ENCODE measurements around the gene OR1A2. TPM values are rescaled to one million over a fixed set of nuclear protein-coding genes. Genes with fewer than 3 reads are reported as not detected.

OR1A2 gene, protein sequence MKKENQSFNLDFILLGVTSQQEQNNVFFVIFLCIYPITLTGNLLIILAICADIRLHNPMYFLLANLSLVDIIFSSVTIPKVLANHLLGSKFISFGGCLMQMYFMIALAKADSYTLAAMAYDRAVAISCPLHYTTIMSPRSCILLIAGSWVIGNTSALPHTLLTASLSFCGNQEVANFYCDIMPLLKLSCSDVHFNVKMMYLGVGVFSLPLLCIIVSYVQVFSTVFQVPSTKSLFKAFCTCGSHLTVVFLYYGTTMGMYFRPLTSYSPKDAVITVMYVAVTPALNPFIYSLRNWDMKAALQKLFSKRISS
- total RNA-seq, result not detected
- not detected for polyA plus RNA-seq

DNA sequence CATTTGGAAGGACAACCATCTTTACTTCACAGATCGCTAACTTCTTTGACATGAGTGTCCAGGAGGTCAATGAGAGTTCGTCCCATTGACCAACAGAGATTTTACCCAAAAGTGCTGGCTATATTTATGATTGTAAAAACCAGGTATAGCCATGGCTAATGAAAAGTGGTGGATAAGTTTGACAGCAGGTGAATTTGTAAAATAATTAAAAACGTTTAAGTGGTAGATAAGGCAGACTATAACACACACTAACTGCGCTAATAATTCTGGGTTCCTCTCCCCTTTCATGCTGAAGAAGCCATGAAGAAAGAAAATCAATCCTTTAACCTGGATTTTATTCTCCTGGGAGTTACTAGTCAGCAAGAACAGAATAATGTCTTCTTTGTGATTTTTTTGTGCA lies at the start of gene OR1A2:
Gene OR1A2, plus strand, starts transcription at position 301 of the 400 bp plus-strand sequence. Its CDS starts 0 bp downstream, at position 301.
- Histone ChIP-seq H3K27me3 (ENCODE audit: control insufficient read depth in 4 of 4, insufficient read depth in 4 of 4, low read length in 3 of 4) (peaks cover 0 to 4% (median 2%) of the 10 kb centered on the region in 4 donors), H3K27ac (ENCODE audit: low read depth in 1 of 2, low read length in 2 of 2) (no peak within 1 kb of the TSS), H3K9ac (ENCODE audit: low read depth in 1 of 2, low read length in 2 of 2) (no peak within 1 kb of the TSS), H3K4me3 (ENCODE audit: low read depth in 1 of 3, low read length in 3 of 3) (no peak within 1 kb of the TSS), H3K36me3 (ENCODE audit: control insufficient read depth in 4 of 4, insufficient read depth in 3 of 4, low read depth in 1 of 4, low read length in 3 of 4) (no peaks in the 10 kb centered on the region), H3K4me1 (ENCODE audit: control insufficient read depth in 4 of 4, insufficient read depth in 4 of 4, low read length in 3 of 4) (no peaks in the 10 kb centered on the region), H3K9me3 (ENCODE audit: control insufficient read depth in 4 of 4, low read length in 3 of 4) (peaks cover 0 to 4% (median 0%) of the 10 kb centered on the region in 4 donors)
- TF ChIP-seq, protein P1, sequence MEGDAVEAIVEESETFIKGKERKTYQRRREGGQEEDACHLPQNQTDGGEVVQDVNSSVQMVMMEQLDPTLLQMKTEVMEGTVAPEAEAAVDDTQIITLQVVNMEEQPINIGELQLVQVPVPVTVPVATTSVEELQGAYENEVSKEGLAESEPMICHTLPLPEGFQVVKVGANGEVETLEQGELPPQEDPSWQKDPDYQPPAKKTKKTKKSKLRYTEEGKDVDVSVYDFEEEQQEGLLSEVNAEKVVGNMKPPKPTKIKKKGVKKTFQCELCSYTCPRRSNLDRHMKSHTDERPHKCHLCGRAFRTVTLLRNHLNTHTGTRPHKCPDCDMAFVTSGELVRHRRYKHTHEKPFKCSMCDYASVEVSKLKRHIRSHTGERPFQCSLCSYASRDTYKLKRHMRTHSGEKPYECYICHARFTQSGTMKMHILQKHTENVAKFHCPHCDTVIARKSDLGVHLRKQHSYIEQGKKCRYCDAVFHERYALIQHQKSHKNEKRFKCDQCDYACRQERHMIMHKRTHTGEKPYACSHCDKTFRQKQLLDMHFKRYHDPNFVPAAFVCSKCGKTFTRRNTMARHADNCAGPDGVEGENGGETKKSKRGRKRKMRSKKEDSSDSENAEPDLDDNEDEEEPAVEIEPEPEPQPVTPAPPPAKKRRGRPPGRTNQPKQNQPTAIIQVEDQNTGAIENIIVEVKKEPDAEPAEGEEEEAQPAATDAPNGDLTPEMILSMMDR (IDR thresholded peaks at IDR 0.05; ENCODE audit: low read depth, low read length, missing input control), result no peak
- no peak for TF ChIP-seq HNF4A (conservative IDR thresholded peaks at IDR 0.05)
- TF ChIP-seq JUND (IDR thresholded peaks at IDR 0.05), result no peak
- TF ChIP-seq TAF1 (conservative IDR thresholded peaks at IDR 0.05), result no peak
- TF ChIP-seq, protein P2, sequence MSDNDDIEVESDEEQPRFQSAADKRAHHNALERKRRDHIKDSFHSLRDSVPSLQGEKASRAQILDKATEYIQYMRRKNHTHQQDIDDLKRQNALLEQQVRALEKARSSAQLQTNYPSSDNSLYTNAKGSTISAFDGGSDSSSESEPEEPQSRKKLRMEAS (IDR thresholded peaks at IDR 0.05), result no peak
- TF ChIP-seq HNF4G (IDR thresholded peaks at IDR 0.05), result no peak
- no peak for TF ChIP-seq RAD21 (IDR thresholded peaks at IDR 0.05)
- no peak for TF ChIP-seq NR2F2 (IDR thresholded peaks at IDR 0.05)
- TF ChIP-seq, protein P3, sequence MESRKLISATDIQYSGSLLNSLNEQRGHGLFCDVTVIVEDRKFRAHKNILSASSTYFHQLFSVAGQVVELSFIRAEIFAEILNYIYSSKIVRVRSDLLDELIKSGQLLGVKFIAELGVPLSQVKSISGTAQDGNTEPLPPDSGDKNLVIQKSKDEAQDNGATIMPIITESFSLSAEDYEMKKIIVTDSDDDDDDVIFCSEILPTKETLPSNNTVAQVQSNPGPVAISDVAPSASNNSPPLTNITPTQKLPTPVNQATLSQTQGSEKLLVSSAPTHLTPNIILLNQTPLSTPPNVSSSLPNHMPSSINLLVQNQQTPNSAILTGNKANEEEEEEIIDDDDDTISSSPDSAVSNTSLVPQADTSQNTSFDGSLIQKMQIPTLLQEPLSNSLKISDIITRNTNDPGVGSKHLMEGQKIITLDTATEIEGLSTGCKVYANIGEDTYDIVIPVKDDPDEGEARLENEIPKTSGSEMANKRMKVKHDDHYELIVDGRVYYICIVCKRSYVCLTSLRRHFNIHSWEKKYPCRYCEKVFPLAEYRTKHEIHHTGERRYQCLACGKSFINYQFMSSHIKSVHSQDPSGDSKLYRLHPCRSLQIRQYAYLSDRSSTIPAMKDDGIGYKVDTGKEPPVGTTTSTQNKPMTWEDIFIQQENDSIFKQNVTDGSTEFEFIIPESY (IDR thresholded peaks at IDR 0.05), result no peak
- no peak for TF ChIP-seq EGR1 (IDR thresholded peaks at IDR 0.05; ENCODE audit: low read depth in 2 of 2)
- no peak for TF ChIP-seq FOXA2 (IDR thresholded peaks at IDR 0.05)
- TF ChIP-seq, protein P4, sequence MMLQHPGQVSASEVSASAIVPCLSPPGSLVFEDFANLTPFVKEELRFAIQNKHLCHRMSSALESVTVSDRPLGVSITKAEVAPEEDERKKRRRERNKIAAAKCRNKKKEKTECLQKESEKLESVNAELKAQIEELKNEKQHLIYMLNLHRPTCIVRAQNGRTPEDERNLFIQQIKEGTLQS (IDR thresholded peaks at IDR 0.05), result no peak
- no peak for TF ChIP-seq YY1 (IDR thresholded peaks at IDR 0.05)
- TF ChIP-seq FOXA1 (IDR thresholded peaks at IDR 0.05), result no peak
- no peak for TF ChIP-seq GABPA (IDR thresholded peaks at IDR 0.05 in 1 of 2, conservative IDR thresholded peaks at IDR 0.05 in 1 of 2)
- no peak for DNase-seq (ENCODE audit: low spot score)
- WGBS, result 64% methylated on average over 4 of the region's 4 CpGs

DNA sequence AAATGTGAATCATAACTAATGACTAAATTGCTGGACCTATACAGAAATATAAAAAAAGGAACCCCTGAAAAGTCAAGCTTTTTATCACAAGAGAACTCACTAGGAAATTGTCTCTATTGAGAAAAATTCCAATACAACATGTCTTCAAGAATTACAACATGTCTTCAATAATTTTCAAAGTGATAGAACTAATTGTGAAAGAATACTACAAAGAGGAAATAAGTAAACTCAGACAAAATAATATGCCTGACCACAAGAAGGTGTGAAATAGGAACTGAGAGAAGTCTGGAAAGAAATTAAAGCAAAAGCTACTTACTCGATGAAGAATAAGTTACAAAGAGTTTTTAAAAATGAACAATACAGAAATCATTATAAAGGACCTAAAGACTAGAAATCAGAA lies 40.1 kb upstream of the OR1A2 start:
- H3K27me3 ChIP-seq (ENCODE audit: control insufficient read depth in 4 of 4, insufficient read depth in 4 of 4, low read length in 3 of 4), result peaks cover 0 to 3% (median 0%) of the 10 kb centered on the region in 4 donors
- H3K4me1 ChIP-seq (ENCODE audit: control insufficient read depth in 4 of 4, insufficient read depth in 4 of 4, low read length in 3 of 4), result no peaks in the 10 kb centered on the region
- no peak for DNase-seq (ENCODE audit: low spot score)
- H3K9me3 ChIP-seq (ENCODE audit: control insufficient read depth in 4 of 4, low read length in 3 of 4), result no peaks in the 10 kb centered on the region
- H3K4me3 ChIP-seq (ENCODE audit: low read depth in 1 of 3, low read length in 3 of 3), result no peak overlapping the region
- 78% methylated on average over 1 of the region's 1 CpG for WGBS
- H3K27ac ChIP-seq (ENCODE audit: low read depth in 1 of 2, low read length in 2 of 2), result no peak overlapping the region
- H3K36me3 ChIP-seq (ENCODE audit: control insufficient read depth in 4 of 4, insufficient read depth in 3 of 4, low read depth in 1 of 4, low read length in 3 of 4), result no peaks in the 10 kb centered on the region
- H3K9ac ChIP-seq (ENCODE audit: low read depth in 1 of 2, low read length in 2 of 2), result no peak overlapping the region
- TF ChIP-seq NR2F2 (IDR thresholded peaks at IDR 0.05), result no peak
- TF ChIP-seq, protein P2 (IDR thresholded peaks at IDR 0.05), result no peak
- no peak for TF ChIP-seq FOXA2 (IDR thresholded peaks at IDR 0.05)
- TF ChIP-seq, protein P4 (IDR thresholded peaks at IDR 0.05), result no peak
- TF ChIP-seq SP1 (IDR thresholded peaks at IDR 0.05), result no peak
- no peak for TF ChIP-seq RXRA (IDR thresholded peaks at IDR 0.05)
- TF ChIP-seq EGR1 (IDR thresholded peaks at IDR 0.05; ENCODE audit: low read depth in 2 of 2), result no peak
- no peak for TF ChIP-seq JUND (IDR thresholded peaks at IDR 0.05)
- TF ChIP-seq, protein P3 (IDR thresholded peaks at IDR 0.05), result no peak
- TF ChIP-seq RAD21 (IDR thresholded peaks at IDR 0.05), result no peak
- no peak for TF ChIP-seq GABPA (IDR thresholded peaks at IDR 0.05 in 1 of 2, conservative IDR thresholded peaks at IDR 0.05 in 1 of 2)
- TF ChIP-seq HNF4G (IDR thresholded peaks at IDR 0.05), result no peak
- TF ChIP-seq HNF4A (conservative IDR thresholded peaks at IDR 0.05), result no peak
- TF ChIP-seq YY1 (IDR thresholded peaks at IDR 0.05), result no peak
- TF ChIP-seq TAF1 (conservative IDR thresholded peaks at IDR 0.05), result no peak
- TF ChIP-seq FOXA1 (IDR thresholded peaks at IDR 0.05), result no peak
- TF ChIP-seq, protein P5, sequence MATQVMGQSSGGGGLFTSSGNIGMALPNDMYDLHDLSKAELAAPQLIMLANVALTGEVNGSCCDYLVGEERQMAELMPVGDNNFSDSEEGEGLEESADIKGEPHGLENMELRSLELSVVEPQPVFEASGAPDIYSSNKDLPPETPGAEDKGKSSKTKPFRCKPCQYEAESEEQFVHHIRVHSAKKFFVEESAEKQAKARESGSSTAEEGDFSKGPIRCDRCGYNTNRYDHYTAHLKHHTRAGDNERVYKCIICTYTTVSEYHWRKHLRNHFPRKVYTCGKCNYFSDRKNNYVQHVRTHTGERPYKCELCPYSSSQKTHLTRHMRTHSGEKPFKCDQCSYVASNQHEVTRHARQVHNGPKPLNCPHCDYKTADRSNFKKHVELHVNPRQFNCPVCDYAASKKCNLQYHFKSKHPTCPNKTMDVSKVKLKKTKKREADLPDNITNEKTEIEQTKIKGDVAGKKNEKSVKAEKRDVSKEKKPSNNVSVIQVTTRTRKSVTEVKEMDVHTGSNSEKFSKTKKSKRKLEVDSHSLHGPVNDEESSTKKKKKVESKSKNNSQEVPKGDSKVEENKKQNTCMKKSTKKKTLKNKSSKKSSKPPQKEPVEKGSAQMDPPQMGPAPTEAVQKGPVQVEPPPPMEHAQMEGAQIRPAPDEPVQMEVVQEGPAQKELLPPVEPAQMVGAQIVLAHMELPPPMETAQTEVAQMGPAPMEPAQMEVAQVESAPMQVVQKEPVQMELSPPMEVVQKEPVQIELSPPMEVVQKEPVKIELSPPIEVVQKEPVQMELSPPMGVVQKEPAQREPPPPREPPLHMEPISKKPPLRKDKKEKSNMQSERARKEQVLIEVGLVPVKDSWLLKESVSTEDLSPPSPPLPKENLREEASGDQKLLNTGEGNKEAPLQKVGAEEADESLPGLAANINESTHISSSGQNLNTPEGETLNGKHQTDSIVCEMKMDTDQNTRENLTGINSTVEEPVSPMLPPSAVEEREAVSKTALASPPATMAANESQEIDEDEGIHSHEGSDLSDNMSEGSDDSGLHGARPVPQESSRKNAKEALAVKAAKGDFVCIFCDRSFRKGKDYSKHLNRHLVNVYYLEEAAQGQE (IDR thresholded peaks at IDR 0.05), result no peak

Data from liver (tissue), 9 donors.